ENCODE measurements around the gene FAM81B.

Gene FAM81B

DNA sequence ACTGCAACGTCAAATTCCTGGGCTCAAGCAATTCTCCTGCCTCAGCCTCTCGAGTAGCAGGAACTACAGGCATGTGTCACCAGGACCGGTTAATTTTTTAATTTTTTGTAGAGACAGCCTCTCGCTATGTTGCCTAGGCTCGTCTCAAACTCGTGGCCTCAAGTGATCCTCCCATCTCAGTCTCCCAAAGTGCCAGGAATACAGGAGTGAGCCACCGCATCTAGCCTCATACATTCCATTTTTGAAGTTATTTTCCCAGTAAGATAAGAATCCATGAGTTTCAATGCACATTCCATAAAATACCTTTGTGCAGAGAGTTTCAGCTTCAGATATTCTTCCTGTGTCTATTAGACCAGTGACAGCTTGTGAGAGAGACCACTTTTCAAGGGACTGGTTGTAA, 93.3 kb downstream of the FAM81B start:
- no peak for DNase-seq

DNA sequence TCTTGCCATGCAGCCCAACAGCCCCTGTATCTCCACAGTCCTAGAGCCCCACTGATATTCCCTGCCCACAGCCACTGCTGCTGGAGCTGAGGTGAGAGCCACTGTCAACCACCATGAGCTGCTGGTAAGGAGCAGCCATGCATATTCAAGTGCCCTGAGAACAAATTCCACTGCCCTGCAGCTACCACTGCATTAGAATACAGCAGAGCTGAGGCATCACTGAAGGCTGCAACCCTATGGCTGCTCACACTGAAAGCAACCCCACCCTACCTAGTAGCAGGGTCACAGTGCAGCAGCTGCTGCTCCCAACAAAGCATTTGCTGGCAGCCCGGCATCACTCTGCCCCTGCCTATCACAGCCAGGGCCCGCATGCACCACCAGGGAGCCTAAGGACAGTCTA, 95.0 kb downstream of the FAM81B start:
- DNase-seq = no peak

DNA sequence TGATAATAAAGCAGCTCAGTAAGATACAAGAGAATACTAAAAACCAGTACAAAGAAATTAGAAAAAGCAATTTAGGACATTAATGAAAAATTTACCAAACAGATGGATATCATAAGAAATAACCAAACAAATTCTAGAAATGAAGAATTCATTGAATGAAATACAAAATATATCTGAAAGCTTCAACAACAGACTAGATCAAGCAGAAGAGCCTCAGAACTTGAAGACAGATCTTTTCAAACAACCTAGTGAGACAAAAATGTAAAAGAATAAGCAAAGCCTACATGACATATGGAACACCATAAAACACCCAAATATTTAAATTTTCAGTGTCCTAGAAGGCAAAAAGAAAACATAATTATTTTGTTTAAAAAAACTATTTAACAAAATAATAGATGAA, 96.7 kb downstream of the FAM81B start:
- DNase-seq = no peak
